Hematopoietic multipotent progenitor cell treated with erythropoietin and hydrocortisone succinate and interleukin-3 and kit ligand, for 8 days (in vitro differentiated cells): ENCODE measurements around the gene VPS33A.
"Not testable (repeated sequence)": the region's sequence is repeated elsewhere in the genome, so short reads cannot be mapped to it uniquely, and the experiment has no call there.

ENCODE experiments used
- DNase-seq: peaks from one replicate; pipeline ENCODE4 v3.0.0-alpha.2; 2015

The VPS33A gene

DNA sequence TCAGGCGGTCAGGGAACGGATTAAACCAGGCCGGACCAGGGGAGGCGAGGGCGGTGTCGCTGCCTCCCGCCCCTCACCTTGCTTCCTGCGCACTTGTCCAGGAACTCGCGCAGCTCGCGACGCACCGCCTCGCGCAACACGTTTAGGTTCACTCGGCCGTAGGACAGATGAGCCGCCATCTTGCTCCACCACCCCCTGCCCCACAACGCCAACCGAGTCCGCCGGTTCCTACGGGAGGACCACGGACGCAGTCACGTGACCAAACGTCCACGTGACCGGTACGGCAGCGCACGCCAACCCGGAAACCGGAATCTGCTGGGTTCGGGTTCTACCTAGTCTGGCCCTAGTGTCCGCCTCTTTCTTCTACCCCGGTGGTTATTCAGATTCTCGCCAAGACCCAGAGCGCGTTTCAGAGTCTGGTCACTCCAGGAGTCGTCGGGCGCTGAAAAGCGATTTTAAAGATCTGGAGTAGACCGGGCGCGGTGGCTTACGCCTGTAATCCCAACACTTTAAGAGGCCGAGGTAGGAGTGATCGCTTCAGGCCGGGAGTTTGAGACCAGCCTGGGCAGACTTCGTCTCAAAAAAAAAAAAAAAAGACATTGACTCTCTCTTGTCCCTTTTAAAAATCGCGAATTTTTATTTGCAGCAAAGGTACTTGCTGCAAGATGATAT, at the start of gene VPS33A:
VPS33A (minus strand) TSS at position 265 of the 672 bp plus-strand sequence; CDS start at position 179, 86 bp downstream.
- peak; percentile 95 for DNase-seq

DNA sequence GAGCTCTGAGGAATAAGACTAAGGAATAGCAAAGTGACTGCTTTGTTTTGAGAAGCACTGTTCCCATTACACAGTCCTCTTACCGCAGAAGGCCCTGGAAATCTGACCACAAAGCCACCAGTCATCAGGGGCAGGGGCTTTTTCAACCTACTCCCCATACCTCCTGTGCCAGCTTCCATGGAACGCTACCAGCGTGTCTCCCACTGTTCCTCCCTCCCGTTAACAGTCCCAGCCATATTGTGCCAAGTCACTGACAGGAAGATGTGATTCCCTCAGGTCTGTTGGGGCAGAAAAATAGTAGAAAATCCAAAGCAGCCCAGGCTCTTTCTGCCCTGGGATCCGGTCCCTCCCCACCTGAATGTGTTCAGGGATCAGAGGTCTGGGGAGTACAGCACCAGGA, 46.6 kb upstream of the VPS33A start:
- no peak for DNase-seq

DNA sequence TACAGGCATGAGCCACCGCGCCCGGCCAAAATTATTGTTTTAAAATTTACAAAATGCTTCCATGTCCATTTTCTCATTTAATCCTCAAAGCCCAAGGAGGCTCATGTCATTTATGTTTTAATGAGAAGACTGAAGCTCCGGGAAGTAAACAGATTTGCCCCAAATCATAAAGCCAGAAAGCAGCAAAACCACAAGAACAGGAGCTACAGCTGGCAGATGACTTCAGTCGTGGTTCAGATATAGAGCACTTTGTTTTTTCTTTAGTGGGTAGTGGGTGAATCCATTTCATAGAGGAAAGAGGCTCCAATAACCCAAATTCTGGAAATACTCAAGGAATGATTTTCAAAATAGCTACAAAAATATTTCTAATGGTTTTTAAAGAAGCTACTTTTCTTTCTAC, 45.4 kb upstream of the VPS33A start:
- no peak for DNase-seq

DNA sequence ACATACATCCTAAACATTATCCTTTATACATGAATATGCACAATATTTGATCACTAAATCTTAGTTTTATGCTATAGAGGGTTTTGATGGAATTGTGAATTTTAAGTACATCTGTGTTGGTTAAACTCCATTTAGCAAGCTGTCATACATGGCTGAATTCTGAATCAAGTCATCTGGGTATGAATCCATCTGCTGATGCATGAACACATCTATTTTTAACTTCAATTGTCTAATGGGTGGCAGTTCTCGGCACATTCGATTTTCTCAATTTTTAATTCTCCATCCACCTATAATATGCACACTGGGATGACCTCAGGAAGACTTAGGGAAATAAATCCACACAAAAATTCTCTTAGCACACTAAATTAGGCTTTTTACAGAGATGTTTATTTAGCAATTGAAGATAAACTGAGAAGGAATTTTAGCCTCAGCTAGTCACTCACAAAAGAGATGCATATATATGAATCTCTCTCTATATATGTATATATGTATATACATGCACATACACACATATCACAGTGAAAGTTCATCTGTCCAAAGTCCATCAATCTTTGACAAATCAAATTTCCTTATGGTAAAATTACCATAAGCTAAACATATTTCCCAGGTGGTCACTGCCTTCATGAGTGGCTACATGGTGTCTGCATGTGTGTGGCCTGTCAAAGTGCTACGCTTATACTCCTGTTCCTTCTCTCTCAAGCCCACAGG, 44.5 kb upstream of the VPS33A start:
- DNase-seq = no peak

DNA sequence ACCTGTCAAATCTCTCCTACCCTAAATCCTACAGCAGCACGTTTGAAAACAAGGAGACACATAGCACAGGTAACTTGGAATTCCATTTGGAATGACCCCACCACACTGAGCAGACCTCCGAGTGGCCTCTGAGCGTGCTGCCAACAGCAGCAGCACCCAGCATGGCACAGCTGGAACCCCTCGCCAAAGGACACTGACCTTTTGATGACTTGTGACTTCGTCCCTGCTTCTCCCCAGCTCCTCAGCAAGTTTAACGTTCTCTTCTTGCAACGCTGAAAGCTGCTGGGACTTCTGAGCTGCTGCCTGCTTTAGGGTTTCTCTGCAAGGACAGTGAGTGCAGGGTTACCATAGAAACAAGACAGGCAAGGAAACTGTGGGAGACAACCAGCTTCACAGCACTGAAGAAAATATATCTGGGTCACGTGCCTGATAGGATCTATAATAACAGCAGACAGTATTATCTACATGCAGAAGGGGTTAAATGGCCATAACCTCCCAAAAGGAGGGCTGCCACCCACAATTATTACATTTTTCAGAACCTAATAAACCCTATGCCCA, 43.3 kb upstream of the VPS33A start:
- no peak for DNase-seq

DNA sequence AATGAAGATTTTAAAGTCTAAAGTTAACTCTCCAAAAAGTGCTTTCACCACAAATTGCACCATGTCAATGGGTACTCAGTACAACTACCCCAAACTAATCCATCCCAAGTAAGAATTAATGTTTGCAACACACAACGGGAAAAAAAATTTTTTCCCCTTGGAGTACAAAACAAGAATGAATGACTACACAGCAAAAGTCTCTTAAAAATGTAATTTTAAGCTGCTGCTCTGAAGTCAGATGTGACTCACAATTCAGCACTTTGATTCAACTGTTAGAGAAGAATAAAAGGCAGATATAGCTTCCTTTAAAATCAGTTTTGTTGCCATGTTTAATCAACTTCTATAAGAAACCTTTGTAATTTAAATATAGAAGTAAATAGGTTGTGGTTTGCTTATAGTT, 42.5 kb upstream of the VPS33A start:
- no peak for DNase-seq

DNA sequence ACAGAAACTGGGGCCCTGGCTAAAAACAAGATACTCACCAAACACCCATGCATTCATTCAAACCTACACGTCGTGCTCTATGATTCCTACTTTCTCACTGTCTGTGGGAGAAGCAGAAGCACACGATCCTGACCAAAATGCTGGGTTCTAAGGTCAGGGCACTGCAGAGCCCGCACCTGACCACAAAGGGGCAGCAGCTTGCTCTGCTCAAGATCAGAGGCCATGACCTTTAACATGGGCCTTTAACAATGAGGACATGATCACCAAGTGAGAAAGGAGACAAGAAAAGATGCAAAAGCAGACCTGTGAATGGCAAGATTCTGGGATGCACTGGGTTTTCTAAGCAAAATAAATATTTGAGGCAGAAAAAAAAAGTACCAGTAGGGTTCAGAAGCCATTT, 40.1 kb upstream of the VPS33A start:
- peak; percentile 18 for DNase-seq

DNA sequence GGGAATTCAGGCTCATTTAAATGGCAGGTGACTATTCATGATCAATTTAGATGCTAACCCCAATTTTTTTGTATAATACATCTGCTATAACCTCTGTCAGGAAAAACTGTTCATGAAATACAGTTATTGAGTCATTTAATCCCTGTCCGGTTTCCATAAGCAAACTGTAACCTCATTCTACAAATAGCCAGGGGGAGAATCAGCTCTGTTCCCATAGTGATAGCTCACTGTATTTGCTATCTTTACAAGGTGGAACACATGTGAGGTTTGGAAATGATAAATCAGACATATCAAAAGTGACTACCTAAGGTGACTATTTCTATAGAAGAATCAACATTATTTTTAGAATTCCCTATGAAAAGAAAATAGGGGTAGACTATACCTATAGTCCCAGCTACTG, 38.6 kb upstream of the VPS33A start:
- no peak for DNase-seq

DNA sequence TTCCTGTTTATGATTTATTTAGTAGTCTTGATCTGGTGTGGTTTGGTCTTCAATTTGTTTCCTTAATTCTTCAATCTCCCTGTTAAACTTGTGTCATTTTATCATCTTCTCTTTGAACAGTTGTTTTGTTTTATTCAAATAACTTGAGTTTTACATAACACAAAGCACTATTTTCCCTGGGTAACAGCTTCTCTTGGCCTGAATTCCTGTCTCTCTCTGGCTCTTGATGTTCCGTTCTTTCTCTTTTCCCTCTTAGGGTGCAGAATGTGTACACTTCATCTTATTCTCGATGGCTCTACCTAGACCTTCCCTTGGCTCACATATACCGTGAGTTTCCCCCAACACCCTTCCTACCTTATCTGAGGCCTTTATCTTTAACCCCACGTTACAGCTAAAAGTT, 36.8 kb upstream of the VPS33A start:
- DNase-seq = no peak

DNA sequence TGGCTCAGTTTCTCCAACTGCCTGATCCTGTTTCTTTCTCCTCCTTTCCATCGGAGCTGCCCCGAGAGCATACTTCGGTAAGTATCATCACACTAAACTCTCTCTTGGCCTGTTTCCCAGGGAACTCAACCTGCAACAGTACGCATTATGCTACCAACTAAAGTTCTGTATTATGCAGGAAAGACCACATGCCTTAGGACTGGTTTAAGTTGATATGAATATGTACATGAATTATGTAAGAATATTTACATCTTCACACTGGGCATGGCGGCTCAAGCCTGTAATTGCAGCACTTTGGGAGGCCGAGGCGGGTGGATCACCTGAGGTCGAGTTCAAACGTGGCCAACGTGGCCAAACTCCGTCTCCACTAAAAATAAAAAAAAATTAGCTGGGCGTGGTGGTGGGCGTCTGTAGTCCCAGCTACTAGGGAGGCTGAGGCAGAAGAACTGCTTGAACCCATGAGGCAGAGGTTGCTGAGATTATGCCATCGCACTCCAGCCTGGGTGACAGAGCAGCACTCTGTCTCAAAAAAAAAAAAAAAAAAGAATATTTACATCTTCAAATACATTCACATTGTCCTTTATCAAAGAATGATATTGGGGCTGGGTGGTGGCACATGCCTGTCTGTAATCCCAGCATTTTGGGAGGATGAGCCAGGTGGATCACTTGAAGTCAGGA, 31.9 kb upstream of the VPS33A start:
- no peak for DNase-seq

DNA sequence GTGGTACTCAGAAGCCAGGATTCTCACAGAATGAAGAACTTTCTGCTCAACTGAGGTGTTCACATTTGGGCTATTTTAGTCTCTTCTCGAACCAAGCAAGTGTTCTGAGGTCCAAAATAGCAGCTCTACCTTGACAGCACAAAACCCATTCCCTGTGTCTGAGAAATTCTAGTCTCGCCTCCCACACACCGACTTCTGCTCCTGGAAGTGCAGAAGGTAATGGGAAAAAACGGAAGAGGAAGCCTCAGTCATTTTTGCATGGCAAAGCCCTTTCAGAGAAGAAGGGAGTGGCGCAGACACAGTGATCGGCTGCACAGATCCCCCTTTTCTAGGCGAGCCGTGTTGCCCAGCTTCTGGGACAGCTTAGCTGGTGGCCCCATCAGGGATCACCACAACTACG, 31.2 kb upstream of the VPS33A start:
- DNase-seq = no peak

DNA sequence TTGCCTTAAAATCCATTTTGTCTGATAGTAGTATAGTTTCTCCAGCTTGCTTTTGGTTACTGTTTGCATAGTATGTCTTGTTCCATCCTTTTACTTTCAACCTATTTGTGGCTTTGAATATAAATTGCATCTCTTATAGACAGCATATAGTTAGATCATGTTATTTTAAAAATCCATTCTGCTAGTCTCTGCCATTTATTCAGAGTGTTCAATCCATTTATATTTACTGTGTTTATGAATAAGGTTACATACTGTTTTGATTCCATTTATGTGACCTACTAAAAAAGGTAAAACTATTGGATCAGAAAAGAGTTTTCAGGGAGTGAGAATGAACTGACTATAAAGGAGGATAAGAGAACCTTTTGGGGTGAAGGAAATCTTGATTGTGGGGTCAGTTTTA, 29.6 kb upstream of the VPS33A start:
- DNase-seq = no peak

DNA sequence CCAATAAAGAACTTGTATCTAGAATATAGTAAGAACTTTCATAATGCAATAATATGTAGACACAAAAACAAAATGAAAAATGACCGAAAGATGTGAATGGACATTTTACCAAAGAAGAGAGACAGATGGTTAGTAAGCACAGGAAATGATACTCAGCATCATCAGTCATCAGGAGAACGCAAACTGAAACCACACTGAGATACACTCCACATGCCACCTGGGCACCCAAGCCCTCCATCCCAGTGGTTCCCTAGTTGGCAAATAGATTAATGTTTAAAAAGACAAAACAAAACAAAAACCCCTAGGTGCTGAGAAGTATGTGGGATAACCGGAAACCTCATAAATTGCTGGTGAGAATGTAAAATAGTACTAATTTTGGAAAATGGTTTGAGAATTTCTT, 26.8 kb upstream of the VPS33A start:
- DNase-seq = no peak

DNA sequence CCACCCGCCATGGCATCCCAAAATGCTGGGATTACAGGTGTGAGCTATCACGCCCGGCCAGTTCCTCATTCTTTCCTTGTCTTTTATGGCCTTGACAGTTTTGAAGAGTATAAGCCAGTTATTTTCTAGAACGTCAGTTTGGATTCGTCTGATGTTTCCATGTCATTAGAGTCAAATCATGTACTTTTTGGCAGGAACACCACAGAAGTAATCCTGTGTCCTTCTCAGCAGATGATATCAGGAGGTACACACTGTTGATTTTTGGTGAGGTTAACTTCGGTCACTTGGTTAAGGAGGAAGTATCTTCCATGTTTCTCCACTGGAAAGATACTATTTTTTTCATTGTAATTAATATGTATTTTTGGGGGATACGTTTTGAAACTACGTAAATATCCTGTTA, 25.1 kb upstream of the VPS33A start:
- no peak for DNase-seq

DNA sequence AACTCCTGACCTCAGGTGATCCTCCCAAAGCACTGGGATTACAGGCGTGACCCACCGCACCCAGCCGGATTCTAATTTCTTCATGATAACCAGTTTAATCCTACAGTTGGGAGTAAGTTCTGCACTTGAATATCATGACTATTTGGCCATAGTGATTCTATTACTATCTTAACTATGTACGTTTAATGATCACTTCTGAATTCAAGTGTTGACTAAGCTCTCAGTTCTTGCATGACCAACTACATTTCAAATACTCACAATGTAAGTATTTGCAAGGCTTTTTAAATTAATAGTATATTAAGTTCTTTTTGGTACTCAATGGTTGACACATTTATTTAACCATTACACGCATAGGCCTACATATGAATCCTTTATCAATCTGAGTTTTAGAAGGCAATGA, 17.4 kb upstream of the VPS33A start:
- DNase-seq = no peak

DNA sequence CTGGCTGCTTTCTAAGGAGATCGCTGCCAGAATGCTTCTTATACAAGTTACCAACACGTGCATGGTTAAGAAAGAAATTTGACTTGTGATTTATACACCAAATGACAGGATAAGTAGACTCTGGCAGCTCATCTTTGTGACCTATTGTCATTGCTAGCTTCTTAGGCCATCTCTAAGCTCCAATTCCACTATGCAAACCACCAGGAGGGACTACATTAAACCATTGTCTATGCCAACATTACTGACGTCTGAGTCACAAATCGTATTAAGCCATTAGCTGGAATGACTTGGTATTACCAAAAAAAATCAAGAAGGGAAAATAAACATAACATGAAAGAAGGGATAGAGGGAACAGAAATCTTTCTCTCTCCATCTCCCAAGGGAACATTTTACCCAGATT, 15.8 kb upstream of the VPS33A start:
- DNase-seq = no peak

DNA sequence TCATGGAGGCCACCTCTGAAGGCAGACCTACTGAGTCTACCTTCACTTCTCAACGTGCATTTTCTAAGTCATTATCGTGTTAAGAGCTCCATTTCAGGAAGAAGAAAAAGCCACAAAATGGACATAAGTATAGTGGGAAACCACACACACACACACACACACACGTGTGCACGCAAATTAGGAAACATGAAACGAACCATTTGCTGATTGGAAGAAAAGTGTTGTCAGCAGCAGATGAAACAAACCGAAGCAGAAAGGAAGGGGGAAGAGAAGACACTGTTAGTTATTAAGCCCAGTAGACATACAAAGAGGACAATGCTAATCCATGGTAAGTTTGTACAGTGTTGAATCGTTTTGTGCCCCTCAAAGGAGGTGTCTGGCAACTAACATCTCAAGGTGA, 9.9 kb upstream of the VPS33A start:
- no peak for DNase-seq

DNA sequence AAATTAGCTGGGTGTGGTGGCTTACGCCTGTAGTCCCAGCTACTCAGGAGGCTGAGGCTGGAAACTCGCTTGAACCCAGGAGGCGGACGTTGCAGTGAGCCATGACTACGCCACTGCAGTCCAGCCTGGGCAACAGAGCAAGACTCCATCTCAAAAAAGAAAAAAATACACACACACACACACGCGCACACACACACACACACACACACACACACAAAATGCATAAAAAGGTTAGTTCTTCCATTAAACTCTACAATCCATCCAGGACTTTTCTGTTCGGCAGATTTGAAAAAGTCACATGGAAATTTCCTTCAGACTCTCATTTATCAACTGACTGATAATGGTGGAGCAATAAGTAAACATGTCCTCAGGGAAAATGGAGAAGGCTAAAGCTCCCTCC, 9.2 kb upstream of the VPS33A start:
- DNase-seq = no peak

DNA sequence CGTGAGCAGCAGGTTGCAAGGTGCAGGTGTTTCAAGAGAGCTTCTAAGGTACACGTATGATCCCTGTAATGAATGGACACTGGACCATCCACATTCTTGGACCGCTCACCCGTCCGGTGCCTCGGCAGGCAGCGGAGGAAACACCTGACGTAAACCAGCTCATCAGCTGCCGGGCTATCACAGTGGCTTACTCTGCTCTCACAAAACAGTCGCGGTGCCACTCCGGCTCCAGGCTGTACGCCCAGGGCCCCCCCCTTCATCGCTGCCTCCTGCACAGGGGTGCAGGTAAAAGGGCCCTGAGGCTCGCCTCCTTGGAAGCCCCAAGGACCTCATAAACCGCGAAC, 436 bp downstream of the VPS33A start:
- DNase-seq = no peak

DNA sequence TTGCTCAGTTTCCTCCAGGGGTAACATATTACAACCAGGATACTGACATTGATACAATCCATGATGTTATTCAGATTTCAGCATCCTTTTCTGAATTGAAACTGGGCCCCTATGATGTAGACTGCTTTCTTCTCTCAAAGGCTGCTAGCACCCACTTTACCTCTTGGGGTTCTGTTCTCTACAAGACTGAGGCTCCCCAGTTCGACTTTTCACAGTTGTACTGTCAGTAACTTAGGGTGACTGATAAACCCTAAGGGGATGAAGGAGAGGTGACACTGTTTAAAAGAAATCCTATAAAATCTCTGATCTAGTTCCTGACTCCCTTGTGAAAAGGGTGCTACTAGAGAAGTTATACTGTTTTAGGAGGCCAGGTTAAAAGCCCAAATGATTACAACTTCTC, 818 bp downstream of the VPS33A start:
- DNase-seq = peak; percentile 44

DNA sequence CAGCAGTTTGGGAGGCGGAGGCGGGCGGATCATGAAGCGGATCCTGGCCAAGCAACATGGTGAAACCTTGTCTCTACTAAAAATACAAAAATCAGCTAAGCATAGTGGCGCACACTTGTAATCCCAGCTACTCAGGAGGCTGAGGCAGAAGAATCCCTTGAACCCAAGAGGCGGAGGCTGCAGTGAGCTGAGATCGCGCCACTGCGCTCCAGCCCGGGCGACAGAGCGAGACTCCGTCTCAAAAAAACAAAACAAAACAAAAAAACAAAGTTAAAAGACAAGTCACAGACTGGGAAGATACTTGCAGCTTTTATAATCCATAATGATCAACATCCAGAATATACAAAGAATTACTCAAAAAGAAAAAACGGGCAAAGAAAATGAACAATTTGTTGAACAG, 5.6 kb downstream of the VPS33A start:
- DNase-seq = not testable (repeated sequence)

DNA sequence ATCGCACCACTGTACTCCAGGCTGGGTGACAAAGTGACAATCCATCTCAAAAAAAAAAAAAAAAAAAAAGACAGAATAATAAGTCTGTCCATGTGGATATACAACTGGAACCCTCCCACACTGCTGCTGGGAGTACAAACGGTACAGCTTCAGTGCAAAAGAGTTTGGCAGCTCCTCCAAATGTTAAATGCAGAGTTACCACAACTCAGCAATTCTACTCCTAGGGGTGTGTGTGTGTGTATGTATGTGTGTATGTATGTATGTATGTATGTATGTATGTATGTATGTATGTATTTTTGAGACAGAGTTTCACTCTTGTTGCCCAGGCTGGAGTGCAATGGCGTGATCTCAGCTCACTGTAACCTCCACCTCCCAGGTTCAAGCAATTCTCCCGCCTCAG, 7.4 kb downstream of the VPS33A start:
- DNase-seq = not testable (repeated sequence)

DNA sequence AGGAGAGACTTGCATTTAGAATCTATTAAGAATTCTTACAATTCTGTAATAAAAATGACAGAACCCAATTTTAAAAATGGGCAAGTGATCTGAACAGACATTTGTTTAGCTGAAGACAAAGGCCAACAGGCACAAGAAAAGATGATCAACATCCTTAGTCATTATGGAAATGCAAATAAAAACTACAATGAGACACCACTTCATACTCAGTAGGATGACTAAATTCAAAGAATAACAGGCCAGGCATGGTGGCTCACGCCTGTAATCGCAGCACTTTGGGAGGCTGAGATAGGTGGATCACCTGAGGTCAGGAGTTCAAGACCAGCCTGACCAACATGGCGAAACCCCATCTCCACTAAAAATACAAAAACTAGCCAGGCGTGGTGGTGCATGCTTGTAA, 7.8 kb downstream of the VPS33A start:
- DNase-seq = not testable (repeated sequence)

DNA sequence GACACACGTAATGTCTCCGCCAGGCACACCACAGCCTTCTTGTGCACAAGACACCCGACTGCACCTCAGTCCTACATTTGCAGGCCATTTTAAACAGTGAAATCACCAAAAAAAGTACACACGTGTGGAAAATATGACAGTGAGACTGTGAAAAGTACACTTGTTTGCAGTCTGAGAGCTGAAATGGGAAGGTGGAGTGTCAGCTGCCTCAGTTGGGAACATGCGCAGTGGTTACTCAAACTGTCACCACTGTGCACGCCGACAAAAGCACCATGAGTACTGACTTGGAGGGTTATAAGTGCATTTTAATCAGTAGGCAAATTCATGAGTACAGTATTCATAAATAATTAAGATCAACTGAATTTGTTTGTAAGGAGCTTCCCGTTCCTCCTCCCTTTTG, 15.8 kb downstream of the VPS33A start:
- no peak for DNase-seq
